Breast epithelium (tissue), 4 donors: ENCODE results near the gene GLYR1. TPM values are rescaled to one million over a fixed set of nuclear protein-coding genes. Genes with fewer than 3 reads are reported as not detected.

Experiments used
- DNase-seq, 2 donors: peaks; one replicate each; pipeline ENCODE4 v3.0.0-alpha.2; 2019; ENCODE audit warnings: low spot score in 2 of 2
- H3K27ac ChIP-seq, 2 donors: fragments of 200-600 bp; sonication (generic) in 1 of 2; one replicate each; pipeline ENCODE4 v1.5.1; 2016 to 2019; ENCODE audit warnings: mild to moderate bottlenecking in 1 of 2
- H3K27me3 ChIP-seq, 2 donors: fragments of 200-600 bp; sonication (generic) in 1 of 2; one replicate each; pipeline versions ENCODE4 v1.5.1 to v1.6.0; 2017 to 2019; ENCODE audit warnings: control low read depth in 1 of 2, mild to moderate bottlenecking in 1 of 2
- H3K36me3 ChIP-seq: fragments of 200-600 bp; one replicate; pipeline ENCODE4 v1.5.1; 2019
- H3K4me1 ChIP-seq, 2 donors: fragments of 200-600 bp; sonication (generic); one replicate each; pipeline ENCODE4 v1.5.1; 2016 to 2019; ENCODE audit warnings: control low read depth in 1 of 2
- H3K4me3 ChIP-seq, 3 donors: fragments of 200-600 bp; sonication (generic); 1 replicate in 2 of 3; 2 replicates in 1 of 3; pipeline ENCODE4 v1.5.1; 2016 to 2019; ENCODE audit warnings: mild to moderate bottlenecking in 3 of 3, moderate library complexity in 2 of 3
- H3K9me3 ChIP-seq, 2 donors: fragments of 200-600 bp; sonication (generic) in 1 of 2; one replicate each; pipeline ENCODE4 v1.5.1; 2016 to 2019; ENCODE audit warnings: control low read depth in 1 of 2
- CTCF ChIP-seq, 3 donors: fragments of 450-650 bp; IDR thresholded peaks; one replicate each; pipeline ENCODE4 v1.5.1; 2016 to 2017; ENCODE audit warnings: antibody characterized with exemption in 3 of 3, mild to moderate bottlenecking in 3 of 3, moderate library complexity in 3 of 3
- POLR2A ChIP-seq: fragments of 450-650 bp; IDR thresholded peaks from one replicate; pipeline ENCODE4 v1.6.1; 2016; ENCODE audit warnings: antibody characterized with exemption, mild to moderate bottlenecking, moderate library complexity
- POLR2AphosphoS5 ChIP-seq, 3 donors: sonication (generic); formaldehyde crosslinking; IDR thresholded peaks; one replicate each; pipeline ENCODE4 v1.6.1; 2017; ENCODE audit warnings: antibody characterized with exemption in 3 of 3
- intact Hi-C: fragments of 100-400 bp; cut with DNase I; formaldehyde crosslinking; loops from one replicate; pipeline ENCODE4 v1.15.1; 2023; ENCODE audit warnings: low total_unique reads
- total RNA-seq, 3 donors: library from RNA; depleted of rRNA; stranded (reverse); fragments of >200 nt; gene quantifications; one replicate each; pipeline ENCODE4 v1.1.0, GENCODE V29; 2016

GLYR1 gene
- total RNA-seq, 3 donors from 2014 or later = 57.2 to 79.0 (median 58.1) TPM

GRCh38 chr16:4882633-4883285, 35.7 kb upstream of the GLYR1 start:
- peak in 1 of 2 donors; percentile 62 for DNase-seq
- H3K4me3 ChIP-seq = no peak overlapping the region
- no peaks in the 10 kb centered on the region for H3K9me3 ChIP-seq
- no peak for TF ChIP-seq POLR2AphosphoS5 (IDR thresholded peaks at IDR 0.05)
- no peak for TF ChIP-seq CTCF (IDR thresholded peaks at IDR 0.05)
- TF ChIP-seq POLR2A = no peak
- peaks cover 0 to 5% of the 10 kb centered on the region in 2 donors for H3K4me1 ChIP-seq
- intact Hi-C loops = no loop called here
- H3K27me3 ChIP-seq = no peaks in the 10 kb centered on the region
- H3K27ac ChIP-seq = peak overlapping the region; percentile 46 to 50
- peaks cover 36% of the 10 kb centered on the region for H3K36me3 ChIP-seq

DNA sequence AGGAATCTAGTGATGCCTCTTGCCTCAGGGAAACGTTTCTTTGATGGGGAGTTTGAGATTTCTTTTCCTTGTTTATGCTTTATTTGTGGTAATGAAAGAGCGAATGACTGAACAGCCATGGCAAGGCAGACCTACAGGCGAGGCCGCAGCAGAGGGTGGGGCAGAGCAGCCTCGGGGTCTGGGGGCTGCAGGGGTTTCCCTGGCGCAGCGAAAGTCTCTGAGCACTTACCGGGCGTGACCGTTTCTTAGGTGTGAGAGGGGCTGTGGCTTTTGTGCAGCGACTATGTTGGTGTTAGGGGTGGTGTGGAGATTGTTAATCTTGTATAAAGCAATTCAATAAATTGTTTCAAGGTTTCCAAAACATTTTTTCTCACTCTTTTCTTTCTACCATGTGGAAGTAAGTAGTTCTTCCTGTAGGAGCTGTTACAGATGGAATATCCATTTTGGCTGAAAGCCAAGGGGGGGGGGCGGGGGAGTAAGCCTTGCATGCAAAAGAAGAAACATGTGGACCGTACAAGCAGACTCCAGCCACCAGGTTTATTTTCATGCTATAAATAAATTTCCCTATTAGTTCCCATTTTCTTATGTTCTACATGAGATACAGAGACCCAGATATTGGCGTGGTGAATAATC, 35.0 kb upstream of the GLYR1 start:
- Histone ChIP-seq H3K9me3 (no peaks in the 10 kb centered on the region), H3K4me1 (peaks cover 3 to 5% of the 10 kb centered on the region in 2 donors), H3K4me3 (no peak overlapping the region), H3K27ac (peak overlapping the region in 1 of 2 donors; percentile 50), H3K27me3 (no peaks in the 10 kb centered on the region), H3K36me3 (peaks cover 36% of the 10 kb centered on the region)
- intact Hi-C loops = no loop called here
- no peak for DNase-seq
- no peak for TF ChIP-seq CTCF (IDR thresholded peaks at IDR 0.05)
- TF ChIP-seq POLR2A = no peak
- TF ChIP-seq POLR2AphosphoS5 (IDR thresholded peaks at IDR 0.05) = no peak

DNA sequence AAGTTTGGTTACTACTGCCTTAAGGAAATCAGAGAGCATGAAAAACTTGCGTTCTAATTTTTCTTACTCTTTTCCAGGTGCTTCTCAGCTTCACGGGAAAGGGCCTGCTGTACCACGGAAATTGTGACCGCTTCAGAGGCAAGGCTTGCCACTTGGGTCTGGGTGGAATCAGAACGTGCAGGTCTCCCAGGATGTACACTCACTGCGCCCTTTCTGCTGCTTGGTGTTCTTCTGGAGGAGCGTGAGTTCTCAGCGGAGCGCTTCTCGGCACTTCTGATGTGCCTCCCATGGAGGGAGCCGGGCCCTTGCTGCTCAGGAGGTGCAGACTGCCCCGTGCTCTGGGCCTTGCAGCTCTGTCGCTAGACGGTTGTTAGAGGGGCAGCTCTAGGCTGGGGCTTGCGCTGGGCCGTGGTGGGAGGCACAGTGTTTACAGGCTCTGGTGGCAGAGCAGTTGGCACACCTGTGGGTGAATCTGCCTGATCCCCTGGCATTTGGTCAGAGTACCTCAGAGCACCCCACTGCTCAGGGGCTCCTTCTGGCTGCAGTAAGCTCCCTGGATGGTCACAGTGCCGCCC, 33.0 kb upstream of the GLYR1 start:
- Histone ChIP-seq H3K36me3 (peaks cover 22% of the 10 kb centered on the region), H3K9me3 (no peaks in the 10 kb centered on the region), H3K4me1 (peaks cover 4 to 5% of the 10 kb centered on the region in 2 donors), H3K27me3 (no peaks in the 10 kb centered on the region), H3K27ac (no peak overlapping the region), H3K4me3 (no peak overlapping the region)
- intact Hi-C loops = no loop called here
- DNase-seq = no peak
- TF ChIP-seq POLR2AphosphoS5 (IDR thresholded peaks at IDR 0.05) = no peak
- no peak for TF ChIP-seq POLR2A
- TF ChIP-seq CTCF (IDR thresholded peaks at IDR 0.05) = no peak

DNA sequence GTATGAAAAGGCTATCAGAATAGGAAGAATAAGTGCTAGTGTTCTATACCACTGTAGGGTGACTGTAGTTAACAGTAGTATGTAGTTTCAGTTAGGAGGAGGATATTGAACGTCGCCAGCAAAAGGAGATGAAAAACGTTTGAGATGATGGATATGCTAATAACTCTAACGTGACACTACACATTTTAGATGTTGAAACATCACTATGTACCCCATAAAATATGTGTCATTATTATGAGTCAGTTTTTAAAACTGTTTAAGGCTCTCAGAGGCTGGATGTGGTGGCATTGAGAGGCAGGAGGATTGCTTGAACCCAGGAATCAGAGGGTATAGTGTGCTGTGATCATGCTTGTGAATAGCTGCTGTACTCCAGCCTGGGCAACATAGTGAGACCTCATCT, 32.0 kb upstream of the GLYR1 start:
- intact Hi-C loops = no loop called here
- H3K27me3 ChIP-seq = no peaks in the 10 kb centered on the region
- H3K4me1 ChIP-seq = peaks cover 4 to 5% of the 10 kb centered on the region in 2 donors
- TF ChIP-seq POLR2A (no peak), CTCF (IDR thresholded peaks at IDR 0.05) (no peak), POLR2AphosphoS5 (IDR thresholded peaks at IDR 0.05) (no peak)
- no peak for DNase-seq
- H3K27ac ChIP-seq = no peak overlapping the region
- no peak overlapping the region for H3K4me3 ChIP-seq
- peaks cover 13% of the 10 kb centered on the region for H3K36me3 ChIP-seq
- H3K9me3 ChIP-seq = no peaks in the 10 kb centered on the region

GRCh38 chr16:4877380-4877685, 30.2 kb upstream of the GLYR1 start:
- no peaks in the 10 kb centered on the region for H3K9me3 ChIP-seq
- H3K36me3 ChIP-seq = peaks cover 6% of the 10 kb centered on the region
- H3K4me3 ChIP-seq = no peak overlapping the region
- TF ChIP-seq POLR2AphosphoS5 (IDR thresholded peaks at IDR 0.05) (no peak), CTCF (IDR thresholded peaks at IDR 0.05) (no peak), POLR2A (no peak)
- no peaks in the 10 kb centered on the region for H3K27me3 ChIP-seq
- no peak for DNase-seq
- intact Hi-C loops = no loop called here
- H3K4me1 ChIP-seq = peaks cover 0 to 4% of the 10 kb centered on the region in 2 donors
- peak overlapping the region; percentile 13 to 46 for H3K27ac ChIP-seq
